ENCODE measurements around the gene LTO1.

The LTO1 gene

GRCh38 chr11:69666752-69667536, 8.2 kb downstream of the LTO1 start:
- no peak overlapping the region for H3K27ac ChIP-seq
- DNase-seq (ENCODE audit: low spot score), result no peak
- no peak for TF ChIP-seq CTCF (IDR thresholded peaks at IDR 0.05)
- no peak overlapping the region for H3K4me3 ChIP-seq

- DNase-seq (ENCODE audit: low spot score), result no peak
- Histone ChIP-seq H3K4me3 (no peak overlapping the region), H3K27ac (no peak overlapping the region)
- no peak for TF ChIP-seq CTCF (IDR thresholded peaks at IDR 0.05)
These were observed 8.9 kb downstream of the LTO1 start for GRCh38 chr11:69666261-69666660.

GRCh38 chr11:69665669-69666068, 9.5 kb downstream of the LTO1 start:
- no peak for DNase-seq (ENCODE audit: low spot score)
- no peak overlapping the region for H3K27ac ChIP-seq

GRCh38 chr11:69664901-69665300, 10.3 kb downstream of the LTO1 start:
- Histone ChIP-seq H3K27ac (no peak overlapping the region), H3K4me3 (no peak overlapping the region)
- DNase-seq (ENCODE audit: low spot score), result peak; percentile 62
- TF ChIP-seq CTCF (IDR thresholded peaks at IDR 0.05), result no peak

More at GRCh38 chr11:69665669-69666068, 9.5 kb downstream of the LTO1 start:
- no peak overlapping the region for H3K4me3 ChIP-seq
- TF ChIP-seq CTCF (IDR thresholded peaks at IDR 0.05), result no peak

GRCh38 chr11:69664103-69664775, 10.9 kb downstream of the LTO1 start:
- DNase-seq (ENCODE audit: low spot score), result no peak
- no peak overlapping the region for H3K27ac ChIP-seq
- H3K4me3 ChIP-seq, result no peak overlapping the region
- TF ChIP-seq CTCF (IDR thresholded peaks at IDR 0.05), result no peak

- no peak for DNase-seq (ENCODE audit: low spot score)
- Histone ChIP-seq H3K27ac (no peak overlapping the region), H3K4me3 (no peak overlapping the region)
- TF ChIP-seq CTCF (IDR thresholded peaks at IDR 0.05), result no peak
These were observed 11.8 kb downstream of the LTO1 start for GRCh38 chr11:69663326-69663725.

- DNase-seq (ENCODE audit: low spot score), result no peak
- no peak for TF ChIP-seq CTCF (IDR thresholded peaks at IDR 0.05)
- no peak overlapping the region for H3K27ac ChIP-seq
- no peak overlapping the region for H3K4me3 ChIP-seq
These were observed 12.3 kb downstream of the LTO1 start for GRCh38 chr11:69662806-69663205.

All from coronary artery (tissue), 2 donors.